IPS DF 6.9 (cell line): ENCODE results near the gene OR52E4.

Experiments
- DNase-seq: peaks from one replicate; pipeline ENCODE4 v3.0.0-alpha.2; 2013; ENCODE audit warnings: low read depth, low spot score
- H3K27ac ChIP-seq: one replicate; pipeline ENCODE4 v1.5.1; 2013; ENCODE audit warnings: low read length, control low read depth
- H3K27me3 ChIP-seq: 2 replicates; pipeline ENCODE4 v1.6.1; 2013; ENCODE audit warnings: mild to moderate bottlenecking, low read length; ENCODE audit not compliant: control insufficient read depth, insufficient read depth
- H3K36me3 ChIP-seq: 2 replicates; pipeline ENCODE4 v1.6.1; 2013; ENCODE audit warnings: low read length; ENCODE audit not compliant: control insufficient read depth, insufficient read depth
- H3K4me1 ChIP-seq: 2 replicates; pipeline ENCODE4 v1.6.1; 2013; ENCODE audit warnings: low read length; ENCODE audit not compliant: control insufficient read depth, insufficient read depth
- H3K4me3 ChIP-seq: 2 replicates; pipeline ENCODE4 v1.5.1; 2013; ENCODE audit warnings: mild to moderate bottlenecking, low read length
- H3K9me3 ChIP-seq: 2 replicates; pipeline ENCODE4 v1.6.1; 2013; ENCODE audit warnings: low read length, inconsistent platforms; ENCODE audit not compliant: control insufficient read depth, insufficient read depth
- WGBS: extraction: QIAGEN DNeasy Blood & Tissue Kit; methylation state at CpG from one replicate; pipeline ENCODE4 v1.1.7; 2013; ENCODE audit warnings: mixed read lengths, missing lambda C conversion rate; ENCODE audit not compliant: insufficient read length, insufficient coverage; 5-methylcytosine and 5-hydroxymethylcytosine counted together

The OR52E4 gene

DNA sequence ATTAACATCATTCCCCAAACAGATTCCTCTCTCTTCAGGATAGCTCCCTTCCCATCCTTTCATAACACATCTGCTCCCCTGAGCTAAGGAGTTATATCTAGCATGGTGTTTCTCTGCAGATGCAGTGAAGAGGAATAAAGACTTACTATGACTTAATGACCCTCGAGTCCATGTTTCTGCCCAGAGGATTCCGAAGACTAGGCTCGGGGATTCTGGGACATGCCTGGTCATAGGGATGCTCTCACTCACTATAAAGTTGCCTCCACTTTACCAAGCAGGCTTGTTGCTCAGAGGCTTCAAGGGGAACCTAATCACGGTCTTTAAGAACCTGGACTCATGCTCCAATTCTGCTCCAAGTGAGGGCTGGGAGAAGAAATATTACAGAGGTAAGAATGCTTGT is at the start of gene OR52E4:
OR52E4 (plus strand) TSS at position 301 of the 400 bp plus-strand sequence. CDS start 3,664 bp downstream, outside the sequence.
- no peaks in the 10 kb centered on the region for H3K4me1 ChIP-seq
- DNase-seq = no peak
- no peak within 1 kb of the TSS for H3K4me3 ChIP-seq
- no peaks in the 10 kb centered on the region for H3K36me3 ChIP-seq
- no CpG with 5 or more reads among the region's 4 CpGs for WGBS
- H3K27me3 ChIP-seq = no peaks in the 10 kb centered on the region
- no peak within 1 kb of the TSS for H3K27ac ChIP-seq
- H3K9me3 ChIP-seq = no peaks in the 10 kb centered on the region

- Histone ChIP-seq H3K36me3 (no peaks in the 10 kb centered on the region), H3K27me3 (no peaks in the 10 kb centered on the region), H3K27ac (no peak overlapping the region), H3K9me3 (no peaks in the 10 kb centered on the region), H3K4me1 (no peaks in the 10 kb centered on the region), H3K4me3 (no peak overlapping the region)
- no peak for DNase-seq
- WGBS = no CpG with 5 or more reads among the region's 6 CpGs
These were observed 49.1 kb upstream of the OR52E4 start for GRCh38 chr11:5831196-5831829.

- no CpG with 5 or more reads among the region's 2 CpGs for WGBS
- no peak overlapping the region for H3K4me3 ChIP-seq
- no peak for DNase-seq
- H3K36me3 ChIP-seq = no peaks in the 10 kb centered on the region
- H3K27me3 ChIP-seq = no peaks in the 10 kb centered on the region
- H3K9me3 ChIP-seq = no peaks in the 10 kb centered on the region
- H3K4me1 ChIP-seq = no peaks in the 10 kb centered on the region
- no peak overlapping the region for H3K27ac ChIP-seq
These were observed 47.0 kb upstream of the OR52E4 start for GRCh38 chr11:5833446-5833845.

GRCh38 chr11:5837695-5838094 is 42.7 kb upstream of the OR52E4 start:
- no peaks in the 10 kb centered on the region for H3K4me1 ChIP-seq
- no CpG with 5 or more reads among the region's 2 CpGs for WGBS
- H3K27ac ChIP-seq = no peak overlapping the region
- no peaks in the 10 kb centered on the region for H3K36me3 ChIP-seq
- H3K9me3 ChIP-seq = no peaks in the 10 kb centered on the region
- no peak overlapping the region for H3K4me3 ChIP-seq
- no peaks in the 10 kb centered on the region for H3K27me3 ChIP-seq
- DNase-seq = no peak

GRCh38 chr11:5841797-5842196 is 38.6 kb upstream of the OR52E4 start, which contains the start of gene OR52E6:
TSS of gene OR52E6 (minus strand) at chr11:5841897. CDS start at chr11:5841897, 0 bp downstream.
- H3K36me3 ChIP-seq = no peaks in the 10 kb centered on the region
- no peak for DNase-seq
- no peak within 1 kb of the TSS for H3K27ac ChIP-seq
- H3K9me3 ChIP-seq = no peaks in the 10 kb centered on the region
- no peaks in the 10 kb centered on the region for H3K27me3 ChIP-seq
- no peaks in the 10 kb centered on the region for H3K4me1 ChIP-seq
- H3K4me3 ChIP-seq = no peak within 1 kb of the TSS
- no CpG with 5 or more reads among the region's 1 CpG for WGBS

DNA sequence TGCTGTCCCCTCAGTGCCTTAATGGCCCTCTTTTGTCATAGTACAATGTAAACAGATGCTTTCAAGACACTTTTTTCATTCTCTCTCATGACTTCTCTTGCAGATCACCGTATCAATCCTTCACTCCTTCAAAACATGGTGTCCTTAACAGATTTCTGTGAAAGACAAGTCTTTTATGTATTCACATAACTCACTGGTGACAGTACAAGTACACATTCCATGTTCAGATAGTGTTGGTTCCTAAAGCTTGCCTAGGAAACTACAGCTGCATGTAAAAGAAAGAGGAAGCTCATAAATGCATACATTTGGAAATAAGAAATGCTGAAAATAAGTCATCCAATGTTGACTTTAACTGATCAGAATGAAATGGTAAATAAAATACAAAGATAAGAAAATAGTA is 33.7 kb upstream of the OR52E4 start:
- H3K36me3 ChIP-seq = no peaks in the 10 kb centered on the region
- WGBS = no CpG with 5 or more reads among the region's 1 CpG

GRCh38 chr11:5847711-5848110 is 32.7 kb upstream of the OR52E4 start:
- Histone ChIP-seq H3K27ac (no peak overlapping the region), H3K9me3 (no peaks in the 10 kb centered on the region), H3K4me3 (no peak overlapping the region), H3K36me3 (no peaks in the 10 kb centered on the region), H3K4me1 (no peaks in the 10 kb centered on the region), H3K27me3 (no peaks in the 10 kb centered on the region)
- DNase-seq = no peak

More for the DNA sequence above, 33.7 kb upstream of the OR52E4 start:
- Histone ChIP-seq H3K4me3 (no peak overlapping the region), H3K27ac (no peak overlapping the region), H3K27me3 (no peaks in the 10 kb centered on the region), H3K4me1 (no peaks in the 10 kb centered on the region), H3K9me3 (no peaks in the 10 kb centered on the region)
- DNase-seq = no peak

GRCh38 chr11:5851002-5851401 is 29.4 kb upstream of the OR52E4 start:
- WGBS = no CpG with 5 or more reads among the region's 1 CpG

DNA sequence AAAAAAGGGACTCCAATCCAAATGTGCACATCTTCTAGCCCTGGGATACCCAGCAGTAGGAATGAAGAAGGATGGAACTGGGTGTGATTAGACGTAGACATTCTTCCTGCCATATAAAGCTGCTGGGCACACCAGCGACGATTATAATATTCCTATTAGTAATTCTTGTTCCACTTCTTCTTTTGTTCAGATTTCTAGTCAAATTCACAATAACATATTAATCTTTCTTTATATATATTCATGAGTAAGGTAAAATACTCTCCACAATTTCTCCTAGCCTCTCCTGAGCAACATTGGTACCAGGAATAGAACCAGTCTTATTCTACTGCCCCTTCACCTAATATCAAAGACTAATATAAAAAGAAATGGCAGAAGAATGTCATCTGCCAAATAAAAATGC is 22.8 kb upstream of the OR52E4 start, which contains the start of gene OR52E8:
OR52E8 (minus strand) TSS at position 101 of the 400 bp plus-strand sequence; CDS start at position 101, 0 bp downstream.
- no peaks in the 10 kb centered on the region for H3K4me1 ChIP-seq
- no peaks in the 10 kb centered on the region for H3K36me3 ChIP-seq
- H3K9me3 ChIP-seq = no peaks in the 10 kb centered on the region
- H3K27me3 ChIP-seq = no peaks in the 10 kb centered on the region
- no peak within 1 kb of the TSS for H3K27ac ChIP-seq
- WGBS = no CpG with 5 or more reads among the region's 3 CpGs
- DNase-seq = no peak
- H3K4me3 ChIP-seq = no peak within 1 kb of the TSS

More at GRCh38 chr11:5851002-5851401, 29.4 kb upstream of the OR52E4 start:
- DNase-seq = no peak
- H3K27ac ChIP-seq = no peak overlapping the region
- H3K27me3 ChIP-seq = no peaks in the 10 kb centered on the region
- H3K9me3 ChIP-seq = no peaks in the 10 kb centered on the region
- no peaks in the 10 kb centered on the region for H3K36me3 ChIP-seq
- no peaks in the 10 kb centered on the region for H3K4me1 ChIP-seq
- no peak overlapping the region for H3K4me3 ChIP-seq

- no peaks in the 10 kb centered on the region for H3K36me3 ChIP-seq
- H3K4me1 ChIP-seq = no peaks in the 10 kb centered on the region
- no peaks in the 10 kb centered on the region for H3K27me3 ChIP-seq
- no peak overlapping the region for H3K27ac ChIP-seq
- H3K4me3 ChIP-seq = no peak overlapping the region
- H3K9me3 ChIP-seq = no peaks in the 10 kb centered on the region
- no peak for DNase-seq
- WGBS = no CpG with 5 or more reads among the region's 2 CpGs
These were observed 14.6 kb upstream of the OR52E4 start for GRCh38 chr11:5865826-5866225.

- WGBS = no CpG with 5 or more reads among the region's 2 CpGs
- no peaks in the 10 kb centered on the region for H3K27me3 ChIP-seq
These were observed 1.9 kb upstream of the OR52E4 start for GRCh38 chr11:5878564-5878963.

More at GRCh38 chr11:5878564-5878963, 1.9 kb upstream of the OR52E4 start:
- Histone ChIP-seq H3K36me3 (no peaks in the 10 kb centered on the region), H3K27ac (no peak overlapping the region), H3K9me3 (no peaks in the 10 kb centered on the region), H3K4me1 (no peaks in the 10 kb centered on the region), H3K4me3 (no peak overlapping the region)
- DNase-seq = no peak
